Subcutaneous abdominal adipose tissue (tissue), 5 donors: Measurements from ENCODE around the gene POLA1.

Source experiments
- H3K27ac ChIP-seq: one replicate; pipeline ENCODE4 v1.7.0; 2013; ENCODE audit warnings: low read depth, mild to moderate bottlenecking, inconsistent platforms, low read length, moderate library complexity
- H3K27me3 ChIP-seq, 5 donors: one replicate each; pipeline ENCODE4 v1.7.0; 2013; ENCODE audit warnings: low read length in 5 of 5, inconsistent platforms in 1 of 5; ENCODE audit not compliant: control insufficient read depth in 5 of 5, insufficient read depth in 4 of 5
- H3K36me3 ChIP-seq, 5 donors: one replicate each; pipeline ENCODE4 v1.7.0; 2013; ENCODE audit warnings: low read length in 5 of 5; ENCODE audit not compliant: control insufficient read depth in 5 of 5, insufficient read depth in 5 of 5
- H3K4me1 ChIP-seq, 5 donors: one replicate each; pipeline ENCODE4 v1.7.0; 2013; ENCODE audit warnings: low read length in 5 of 5, mild to moderate bottlenecking in 3 of 5, moderate library complexity in 1 of 5; ENCODE audit not compliant: control insufficient read depth in 5 of 5, insufficient read depth in 5 of 5
- H3K4me3 ChIP-seq, 5 donors: one replicate each; pipeline ENCODE4 v1.7.0; 2013; ENCODE audit warnings: low read length in 5 of 5, low read depth in 1 of 5
- H3K9ac ChIP-seq, 5 donors: one replicate each; pipeline ENCODE4 v1.7.0; 2013; ENCODE audit warnings: low read length in 5 of 5, mild to moderate bottlenecking in 4 of 5, moderate library complexity in 3 of 5
- H3K9me3 ChIP-seq, 5 donors: one replicate each; pipeline ENCODE4 v1.7.0; 2013; ENCODE audit warnings: low read length in 5 of 5; ENCODE audit not compliant: control insufficient read depth in 5 of 5
- donor health status: healthy.
- donor health status: healthy.
- donor health status: healthy.
- donor health status: healthy.
- donor health status: healthy.

The POLA1 gene

DNA sequence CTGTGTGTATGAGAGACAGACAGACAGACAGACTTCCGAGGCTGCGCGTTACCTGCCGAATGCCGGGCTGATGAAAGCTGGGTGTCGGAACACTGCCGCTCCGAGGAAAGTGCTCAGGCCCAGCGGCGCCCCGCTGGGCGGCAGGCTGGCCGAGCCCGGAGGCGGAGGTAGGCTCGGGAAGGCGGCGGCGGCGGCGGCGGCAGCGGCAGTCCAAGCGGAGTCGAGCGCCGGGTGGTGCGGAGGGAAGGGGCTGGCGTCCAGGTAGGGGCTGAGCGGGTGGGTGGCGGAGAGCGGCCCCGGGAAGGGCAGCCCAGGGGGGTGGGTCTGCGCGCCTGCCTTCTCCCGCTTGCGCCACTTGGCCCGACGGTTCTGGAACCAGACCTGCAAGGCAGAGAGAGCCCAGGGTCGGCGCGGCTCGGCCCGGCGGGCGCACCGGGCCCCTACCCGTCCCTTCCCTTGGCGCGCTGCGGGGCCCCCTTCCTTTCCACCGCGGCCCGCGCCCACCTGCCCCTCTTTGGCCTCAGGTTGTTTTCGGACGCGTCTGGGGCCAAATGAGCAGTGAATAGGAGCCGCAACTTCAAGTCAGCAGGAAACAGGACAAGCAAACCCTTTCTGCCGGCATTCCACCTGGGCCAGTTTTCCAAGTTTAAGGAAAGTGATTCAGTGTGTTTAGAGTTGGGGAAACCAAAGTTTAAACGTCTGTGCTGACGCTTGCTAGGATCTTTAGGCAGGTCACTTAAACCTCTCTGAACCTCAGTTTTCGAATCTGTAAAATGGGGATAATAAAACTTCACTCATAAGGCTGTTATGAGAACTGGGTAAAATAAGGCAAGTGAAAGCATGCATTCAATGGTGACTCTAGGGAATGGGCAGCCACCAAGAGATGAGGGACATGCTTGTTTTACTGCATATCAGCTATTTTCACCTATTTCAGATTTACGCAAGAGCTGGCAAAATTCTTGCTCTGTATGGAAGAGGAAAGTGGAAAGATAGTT, 313.6 kb downstream of the POLA1 start:
- Histone ChIP-seq H3K27me3 (peaks cover 30 to 87% (median 75%) of the 10 kb centered on the region in 5 donors), H3K36me3 (no peaks in the 10 kb centered on the region), H3K9me3 (no peaks in the 10 kb centered on the region), H3K4me3 (no peak overlapping the region), H3K27ac (no peak overlapping the region), H3K4me1 (peaks cover 0 to 26% (median 21%) of the 10 kb centered on the region in 5 donors), H3K9ac (no peak overlapping the region)

DNA sequence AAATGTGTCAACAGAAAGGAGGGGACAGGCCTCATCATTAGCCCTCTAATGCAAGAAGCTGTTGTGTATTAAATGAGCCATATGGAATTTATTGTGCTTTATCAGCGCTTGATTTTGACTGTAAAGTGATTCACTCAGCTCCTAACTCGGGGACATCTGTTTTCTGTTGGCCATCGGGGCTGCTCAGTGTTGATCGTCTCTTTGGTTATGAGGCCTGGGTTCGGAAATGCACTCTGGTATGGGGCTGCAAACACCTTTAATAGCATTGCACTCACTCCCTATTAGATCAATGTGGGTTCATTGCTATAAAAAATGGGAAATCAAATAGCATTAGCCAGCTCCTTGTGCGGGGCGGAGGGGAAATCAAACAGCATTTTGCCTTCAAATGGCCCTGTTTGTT, 315.7 kb downstream of the POLA1 start:
- Histone ChIP-seq H3K27me3 (peaks cover 27 to 92% (median 79%) of the 10 kb centered on the region in 5 donors), H3K4me3 (no peak overlapping the region), H3K4me1 (peaks cover 0 to 31% (median 26%) of the 10 kb centered on the region in 5 donors), H3K27ac (no peak overlapping the region), H3K36me3 (no peaks in the 10 kb centered on the region), H3K9ac (no peak overlapping the region), H3K9me3 (peaks cover 0 to 5% (median 3%) of the 10 kb centered on the region in 5 donors)

DNA sequence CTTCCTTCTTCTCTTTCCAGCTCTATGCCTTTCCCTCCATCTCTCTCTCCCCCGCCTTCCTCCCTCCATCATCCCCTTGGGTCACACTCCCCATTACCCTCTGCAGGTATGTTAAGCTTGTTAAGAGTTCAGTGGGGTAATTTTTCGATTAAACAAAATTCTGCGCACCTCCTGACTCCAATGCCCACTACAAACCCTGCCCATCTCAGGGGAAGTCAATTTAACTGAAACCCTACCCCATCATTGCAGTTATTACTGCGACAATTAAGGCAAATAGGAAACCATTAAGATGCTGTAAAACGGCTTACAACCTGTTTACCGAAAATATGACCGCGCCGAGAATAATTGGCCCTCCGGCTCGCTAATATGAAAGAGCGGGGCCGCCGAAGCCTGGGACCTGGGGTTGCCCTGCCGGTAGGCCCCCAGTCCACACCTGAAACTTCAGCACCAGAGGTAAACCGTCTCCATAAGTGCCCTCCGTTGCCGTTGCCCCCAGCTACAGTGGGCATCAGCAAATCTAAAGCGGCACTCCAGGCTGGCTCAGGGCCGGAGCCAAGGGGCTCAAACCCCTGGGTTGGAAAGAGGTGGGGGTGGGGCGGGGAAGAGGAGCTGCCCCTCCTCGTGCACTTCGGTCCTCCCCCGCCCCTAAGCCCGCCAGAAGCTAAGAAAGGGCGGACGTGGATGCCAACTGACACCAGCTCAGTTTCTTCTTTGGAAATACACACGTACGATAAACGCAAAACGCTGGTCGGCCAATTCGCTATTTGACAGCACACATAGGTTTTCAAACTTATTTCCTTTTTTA, 317.3 kb downstream of the POLA1 start:
- Histone ChIP-seq H3K4me1 (peaks cover 0 to 23% (median 15%) of the 10 kb centered on the region in 5 donors), H3K4me3 (no peak overlapping the region), H3K27ac (no peak overlapping the region), H3K27me3 (peaks cover 32 to 88% (median 76%) of the 10 kb centered on the region in 5 donors), H3K9ac (no peak overlapping the region), H3K9me3 (peaks cover 0 to 5% (median 3%) of the 10 kb centered on the region in 5 donors), H3K36me3 (no peaks in the 10 kb centered on the region)

DNA sequence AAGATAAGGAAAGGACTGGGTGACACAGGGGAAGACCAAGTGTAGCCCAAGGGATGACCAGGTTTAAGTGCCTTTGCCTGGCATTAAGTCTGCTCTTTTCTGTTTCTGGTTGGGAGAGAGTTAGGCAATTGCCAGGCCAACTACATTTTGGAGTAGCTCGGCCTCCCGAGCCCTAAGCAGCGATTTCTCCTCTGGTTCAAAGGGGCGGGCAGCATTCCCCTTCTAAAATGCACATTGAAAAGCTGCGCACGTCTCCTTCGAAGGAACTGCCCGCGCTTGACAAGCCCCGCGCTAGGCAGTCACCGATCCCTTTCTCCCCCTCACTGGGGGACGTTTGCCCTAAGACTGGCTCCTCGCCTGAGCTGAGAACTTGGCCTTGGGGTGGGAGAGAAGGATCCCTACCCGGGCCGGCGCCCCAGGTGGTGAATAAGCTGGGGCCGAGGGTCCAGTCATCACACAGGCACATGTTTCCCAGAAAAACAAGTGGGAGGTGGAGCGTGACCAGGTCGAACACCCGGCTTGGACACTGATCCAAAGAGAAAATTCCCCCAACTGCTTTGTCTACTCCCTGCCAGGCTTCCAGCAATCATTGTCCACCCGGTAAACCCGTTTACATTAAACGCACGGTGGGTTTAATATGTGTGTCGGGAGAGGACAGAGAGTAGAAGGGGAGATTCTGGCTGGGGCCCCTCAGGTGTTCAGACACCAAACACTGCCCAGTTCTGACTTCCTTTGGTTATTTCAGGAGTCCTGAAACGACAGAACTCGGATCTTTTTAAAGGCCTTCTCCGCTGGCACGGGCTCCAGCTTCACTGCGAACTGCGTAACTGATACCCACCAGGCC, 318.1 kb downstream of the POLA1 start:
- no peaks in the 10 kb centered on the region for H3K36me3 ChIP-seq
- no peak overlapping the region for H3K9ac ChIP-seq
- no peak overlapping the region for H3K4me3 ChIP-seq
- peaks cover 0 to 5% (median 3%) of the 10 kb centered on the region in 5 donors for H3K9me3 ChIP-seq
- H3K27me3 ChIP-seq: peaks cover 39 to 88% (median 78%) of the 10 kb centered on the region in 5 donors
- H3K27ac ChIP-seq: no peak overlapping the region
- H3K4me1 ChIP-seq: peaks cover 0 to 24% (median 15%) of the 10 kb centered on the region in 5 donors

DNA sequence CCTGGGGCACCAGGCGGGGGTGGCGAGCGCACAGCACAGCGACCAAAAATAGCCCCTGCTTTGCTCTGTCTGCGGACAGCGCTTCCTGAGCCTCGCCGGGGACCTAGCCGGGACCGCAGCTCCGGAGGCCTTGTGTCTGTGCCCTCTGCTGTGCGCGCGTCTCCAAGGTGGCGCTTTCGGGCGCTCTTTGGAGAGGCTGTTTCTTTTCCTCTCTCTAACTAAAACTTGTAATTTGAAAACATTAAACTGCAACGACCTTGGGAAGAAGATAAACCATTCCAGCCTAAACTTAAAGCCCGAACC, 318.7 kb downstream of the POLA1 start:
- H3K27me3 ChIP-seq: peaks cover 36 to 88% (median 79%) of the 10 kb centered on the region in 5 donors
- peaks cover 0 to 5% (median 3%) of the 10 kb centered on the region in 5 donors for H3K9me3 ChIP-seq
- H3K9ac ChIP-seq: no peak overlapping the region
- no peak overlapping the region for H3K27ac ChIP-seq
- H3K4me1 ChIP-seq: peaks cover 0 to 25% (median 15%) of the 10 kb centered on the region in 5 donors
- H3K36me3 ChIP-seq: no peaks in the 10 kb centered on the region
- peak overlapping the region in 1 of 5 donors; percentile 63 for H3K4me3 ChIP-seq

DNA sequence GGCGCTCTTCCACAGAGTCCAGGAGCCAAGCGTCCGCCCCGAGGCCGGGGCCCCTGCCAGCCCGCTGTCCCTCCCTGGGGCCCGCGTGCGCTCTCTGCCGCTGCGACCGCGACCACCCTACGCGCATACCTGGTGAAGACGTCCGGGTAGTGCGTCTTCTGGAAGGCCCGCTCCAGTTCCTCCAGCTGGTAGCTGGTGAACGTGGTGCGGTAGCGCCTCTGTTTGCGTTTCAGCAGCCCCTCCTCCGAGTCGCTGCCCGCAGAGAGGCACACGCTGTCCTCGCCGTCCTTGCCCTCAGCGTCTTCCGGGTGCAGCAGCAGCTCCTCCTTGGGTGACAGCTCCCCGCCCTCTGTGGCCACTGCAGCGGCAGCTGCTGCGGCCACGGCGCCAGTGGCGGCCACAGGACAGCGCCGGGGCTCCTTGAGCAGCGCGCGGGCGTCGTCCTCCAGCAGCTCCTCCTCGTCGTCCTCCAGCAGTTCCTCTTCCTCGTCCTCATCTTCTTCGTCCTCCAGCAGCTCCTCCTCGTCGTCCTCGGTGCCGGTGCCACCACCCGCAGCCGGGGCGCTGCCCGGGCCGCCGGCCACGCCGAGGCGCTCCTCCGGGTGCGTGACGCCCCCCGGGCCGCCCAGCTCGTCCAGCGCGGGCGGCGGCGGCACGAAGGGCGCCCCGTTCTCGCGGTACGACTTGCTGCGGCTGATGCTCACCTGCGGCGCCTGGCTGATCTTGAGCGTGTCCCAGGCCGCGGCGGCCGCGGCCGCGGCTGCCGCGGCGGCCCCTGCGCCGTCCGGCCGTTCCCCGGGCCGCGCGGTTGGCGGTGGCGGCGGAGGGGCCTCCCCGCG, 319.3 kb downstream of the POLA1 start:
- Histone ChIP-seq H3K4me3 (peak overlapping the region; percentile 22 to 63 (median 38)), H3K27me3 (peaks cover 37 to 88% (median 76%) of the 10 kb centered on the region in 5 donors)

DNA sequence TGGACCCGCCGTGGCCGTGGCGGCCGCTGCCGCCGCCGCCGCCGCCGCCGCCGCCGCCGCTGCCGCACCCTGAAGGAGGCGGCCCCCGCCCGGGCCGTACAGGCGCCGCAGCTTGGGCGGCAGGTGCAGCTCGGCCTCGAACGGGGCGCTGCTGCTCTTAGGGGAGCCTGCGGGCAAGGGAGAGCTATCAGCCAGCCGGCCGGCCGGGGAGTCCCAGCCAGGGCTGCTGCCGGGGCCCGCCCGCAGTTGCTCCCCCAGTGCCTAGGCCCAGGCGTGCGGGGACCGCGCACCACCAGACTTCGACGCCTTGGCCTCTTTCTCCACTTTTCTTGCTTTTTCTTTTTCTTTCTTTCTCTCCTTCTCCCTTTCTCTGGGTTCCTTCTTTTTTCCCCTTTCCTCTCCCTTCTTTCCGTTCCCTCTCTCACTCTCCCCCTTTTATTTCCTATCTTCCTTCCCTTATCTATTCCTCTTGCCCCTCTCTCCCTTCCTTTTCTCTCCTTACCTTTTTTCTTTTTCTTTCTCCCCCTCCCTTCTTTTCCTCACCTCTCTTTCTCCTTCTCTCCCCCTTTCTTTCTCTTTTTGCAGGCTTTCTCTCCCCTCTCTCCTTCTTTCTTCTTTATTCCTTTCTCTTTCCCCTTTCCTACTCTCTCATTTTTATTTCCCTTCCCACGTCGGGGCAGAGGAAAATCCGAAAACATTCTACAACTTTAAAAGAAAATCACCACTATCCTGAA, 320.1 kb downstream of the POLA1 start:
- no peak overlapping the region for H3K27ac ChIP-seq
- H3K4me1 ChIP-seq: peaks cover 0 to 31% (median 19%) of the 10 kb centered on the region in 5 donors
- no peaks in the 10 kb centered on the region for H3K36me3 ChIP-seq
- no peak overlapping the region for H3K9ac ChIP-seq
- H3K27me3 ChIP-seq: peaks cover 38 to 87% (median 72%) of the 10 kb centered on the region in 5 donors
- H3K9me3 ChIP-seq: peaks cover 0 to 5% (median 3%) of the 10 kb centered on the region in 5 donors
- H3K4me3 ChIP-seq: no peak overlapping the region

More for the DNA sequence above, 319.3 kb downstream of the POLA1 start:
- H3K36me3 ChIP-seq: no peaks in the 10 kb centered on the region
- H3K9me3 ChIP-seq: peaks cover 0 to 5% (median 3%) of the 10 kb centered on the region in 5 donors
- no peak overlapping the region for H3K9ac ChIP-seq
- H3K4me1 ChIP-seq: peaks cover 0 to 31% (median 19%) of the 10 kb centered on the region in 5 donors
- H3K27ac ChIP-seq: no peak overlapping the region

DNA sequence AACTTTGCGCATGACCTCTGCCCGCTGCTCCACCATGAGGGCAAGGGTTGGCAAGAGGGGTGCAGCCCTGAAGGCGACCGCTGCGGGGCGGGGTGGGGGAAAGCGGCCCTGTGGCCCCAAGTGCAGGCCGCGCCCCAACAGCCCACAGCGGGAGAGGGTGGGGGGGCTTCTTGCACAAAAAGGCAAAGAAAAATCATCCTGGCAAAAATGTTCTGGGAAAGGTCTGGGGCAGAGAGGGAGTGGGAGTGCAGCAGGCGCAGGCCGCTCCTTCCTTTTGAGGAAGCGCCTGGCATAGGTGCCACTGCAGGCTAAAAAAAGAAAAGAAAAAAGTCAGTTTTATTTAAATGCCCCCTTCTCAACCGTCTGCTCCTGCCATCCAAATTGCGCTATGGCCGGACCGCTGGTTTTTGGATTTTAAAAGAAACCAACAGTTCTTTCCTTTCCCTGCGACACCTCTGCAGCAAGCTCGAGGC, 320.7 kb downstream of the POLA1 start:
- H3K27me3 ChIP-seq: peaks cover 38 to 86% (median 70%) of the 10 kb centered on the region in 5 donors

More for the DNA sequence above, 320.7 kb downstream of the POLA1 start:
- no peaks in the 10 kb centered on the region for H3K36me3 ChIP-seq
- no peak overlapping the region for H3K4me3 ChIP-seq
- H3K27ac ChIP-seq: no peak overlapping the region
- H3K4me1 ChIP-seq: peaks cover 0 to 31% (median 19%) of the 10 kb centered on the region in 5 donors
- H3K9me3 ChIP-seq: peaks cover 0 to 5% (median 3%) of the 10 kb centered on the region in 5 donors
- H3K9ac ChIP-seq: no peak overlapping the region
